ENCODE results near the gene GDI1.

Gene GDI1

GRCh38 chrX:154469114-154469513, 32.2 kb downstream of the GDI1 start:
- TF ChIP-seq GATA1 (IDR thresholded peaks at IDR 0.05; ENCODE audit: low read depth, low read length) (no peak), POLR2A (IDR thresholded peaks at IDR 0.05; ENCODE audit: low read length) (no peak)
- no peak for DNase-seq

- DNase-seq = no peak
- no peak for TF ChIP-seq GATA1 (IDR thresholded peaks at IDR 0.05; ENCODE audit: low read depth, low read length)
- no peak for TF ChIP-seq POLR2A (IDR thresholded peaks at IDR 0.05; ENCODE audit: low read length)
These were observed 32.9 kb downstream of the GDI1 start for GRCh38 chrX:154469880-154470279.

DNA sequence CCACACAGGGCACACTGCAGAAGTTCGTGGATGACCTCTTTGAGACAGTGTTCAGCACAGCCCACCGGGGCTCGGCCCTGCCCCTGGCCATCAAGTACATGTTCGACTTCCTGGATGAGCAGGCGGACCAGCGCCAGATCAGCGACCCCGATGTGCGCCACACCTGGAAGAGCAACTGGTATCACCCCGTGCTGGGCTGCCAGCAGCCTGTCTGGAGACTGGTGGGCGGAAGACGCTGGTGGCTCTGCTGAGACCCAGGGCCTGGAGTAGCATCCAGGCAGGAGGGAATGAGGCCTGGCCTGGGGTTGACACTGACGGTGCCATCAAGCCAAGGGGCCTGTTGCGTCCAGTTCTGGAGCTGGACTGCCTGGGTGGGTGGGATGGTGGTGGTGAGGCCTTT, 33.5 kb downstream of the GDI1 start:
- no peak for DNase-seq
- TF ChIP-seq GATA1 (IDR thresholded peaks at IDR 0.05; ENCODE audit: low read depth, low read length) (no peak), POLR2A (IDR thresholded peaks at IDR 0.05; ENCODE audit: low read length) (no peak)

- TF ChIP-seq GATA1 (IDR thresholded peaks at IDR 0.05; ENCODE audit: low read depth, low read length) = no peak
- DNase-seq = no peak
These were observed 34.1 kb downstream of the GDI1 start for GRCh38 chrX:154470914-154471568.

DNA sequence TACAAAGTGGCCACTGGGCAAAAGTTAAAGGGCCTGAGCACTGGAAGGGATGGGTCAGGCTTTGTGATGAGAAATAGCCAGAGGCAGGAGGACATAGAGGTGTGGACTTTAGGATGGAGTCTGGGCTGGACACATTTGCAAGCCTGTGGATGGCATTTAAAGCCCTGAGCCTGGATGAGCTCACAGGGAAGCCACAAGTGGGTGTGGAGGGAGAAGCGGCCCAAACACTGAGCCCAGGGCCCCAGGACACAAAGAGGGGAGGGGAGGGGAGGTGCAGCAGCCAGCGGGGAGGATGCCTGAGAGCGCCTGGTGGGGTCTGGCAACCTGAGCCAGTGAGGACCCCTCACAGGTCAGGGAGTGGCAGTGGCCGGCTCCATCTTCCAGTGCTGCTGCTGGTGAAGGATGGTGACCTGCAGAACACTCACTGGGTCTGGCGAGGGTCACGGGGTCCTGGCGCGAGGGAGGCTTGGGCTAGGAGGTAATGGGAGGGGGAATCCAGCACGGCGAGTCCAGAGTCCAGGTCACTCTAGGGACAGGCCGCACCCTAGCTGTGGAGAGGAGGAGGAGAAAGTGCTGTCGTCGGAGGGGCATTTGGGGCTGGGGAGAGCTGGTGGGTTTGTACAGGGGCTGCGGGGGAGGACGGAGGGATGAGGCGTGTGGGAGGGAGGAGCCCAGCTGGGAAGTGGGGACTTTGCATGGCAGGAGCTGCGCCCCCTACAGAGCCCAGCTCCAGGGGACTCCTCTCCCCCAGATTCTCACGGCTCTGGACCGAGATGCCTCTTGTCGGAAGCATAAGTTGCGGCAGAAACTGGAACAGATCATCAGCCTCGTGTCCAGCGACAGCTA, 35.1 kb downstream of the GDI1 start:
- no peak for TF ChIP-seq POLR2A (IDR thresholded peaks at IDR 0.05; ENCODE audit: low read length)
- DNase-seq = no peak

GRCh38 chrX:154472685-154473632, 36.0 kb downstream of the GDI1 start:
- no peak for TF ChIP-seq POLR2A (IDR thresholded peaks at IDR 0.05; ENCODE audit: low read length)
- no peak for TF ChIP-seq GATA1 (IDR thresholded peaks at IDR 0.05; ENCODE audit: low read depth, low read length)
- DNase-seq = peak in 1 of 2 experiments; percentile 34

- DNase-seq = no peak
- TF ChIP-seq GATA1 (IDR thresholded peaks at IDR 0.05; ENCODE audit: low read depth, low read length) = no peak
- no peak for TF ChIP-seq POLR2A (IDR thresholded peaks at IDR 0.05; ENCODE audit: low read length)
These were observed 36.7 kb downstream of the GDI1 start for GRCh38 chrX:154473683-154474082.

- TF ChIP-seq POLR2A (IDR thresholded peaks at IDR 0.05; ENCODE audit: low read length) (no peak), GATA1 (IDR thresholded peaks at IDR 0.05; ENCODE audit: low read depth, low read length) (no peak)
These were observed 39.9 kb downstream of the GDI1 start for GRCh38 chrX:154476821-154477220.

DNA sequence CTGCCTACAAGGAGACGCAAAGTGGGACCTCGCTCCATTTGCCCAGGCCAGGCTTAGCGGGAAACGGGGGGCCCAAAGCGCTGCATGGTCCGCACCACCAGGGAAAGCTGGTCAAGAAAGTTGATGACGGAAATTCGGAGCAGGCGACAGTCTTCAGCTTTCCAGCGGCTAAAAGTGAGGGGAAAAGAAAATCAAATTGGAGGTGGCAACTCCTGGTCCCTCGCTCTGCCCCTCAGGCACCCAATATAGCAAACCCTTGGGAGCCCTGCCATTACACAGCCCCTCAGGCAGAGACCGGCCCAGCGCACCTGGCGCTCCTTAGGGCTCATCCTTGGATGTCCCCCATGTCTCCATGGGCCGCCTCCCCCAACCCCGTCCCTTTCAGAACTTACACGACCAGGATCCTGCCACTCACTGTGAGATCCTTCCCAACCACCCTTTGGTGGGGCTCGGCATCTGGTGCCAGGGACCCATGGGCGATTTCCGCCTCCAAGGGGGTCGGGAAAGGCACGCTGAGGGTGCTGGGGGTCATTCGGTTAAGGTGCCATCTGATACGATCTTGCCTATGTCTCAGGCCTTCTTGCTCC, 41.0 kb downstream of the GDI1 start:
- TF ChIP-seq GATA1 (IDR thresholded peaks at IDR 0.05; ENCODE audit: low read depth, low read length) (no peak), POLR2A (IDR thresholded peaks at IDR 0.05; ENCODE audit: low read length) (no peak)
- DNase-seq = no peak

More at GRCh38 chrX:154476821-154477220, 39.9 kb downstream of the GDI1 start:
- DNase-seq = no peak

- TF ChIP-seq POLR2A (IDR thresholded peaks at IDR 0.05; ENCODE audit: low read length) (peak; percentile 81), GATA1 (IDR thresholded peaks at IDR 0.05; ENCODE audit: low read depth, low read length) (no peak)
These were observed 42.0 kb downstream of the GDI1 start, which contains the start of gene LAGE3 for GRCh38 chrX:154478728-154479622. Gene LAGE3 (minus strand): TSS chrX:154479281. CDS start chrX:154478915, 366 bp downstream.

GRCh38 chrX:154481195-154481594, 44.2 kb downstream of the GDI1 start:
- no peak for DNase-seq
- no peak for TF ChIP-seq GATA1 (IDR thresholded peaks at IDR 0.05; ENCODE audit: low read depth, low read length)
- no peak for TF ChIP-seq POLR2A (IDR thresholded peaks at IDR 0.05; ENCODE audit: low read length)

More at GRCh38 chrX:154478728-154479622, 42.0 kb downstream of the GDI1 start, which contains the start of gene LAGE3:
- peak; percentile 95 to 97 for DNase-seq

- no peak for DNase-seq
- no peak for TF ChIP-seq POLR2A (IDR thresholded peaks at IDR 0.05; ENCODE audit: low read length)
- TF ChIP-seq GATA1 (IDR thresholded peaks at IDR 0.05; ENCODE audit: low read depth, low read length) = no peak
These were observed 45.1 kb downstream of the GDI1 start for GRCh38 chrX:154481911-154482601.
